ENCODE data around the gene DOCK6.

GRCh38 chr19:11299946-11300810 lies 37.9 kb upstream of the DOCK6 start:
- TF ChIP-seq RBBP5 (conservative IDR thresholded peaks at IDR 0.05) (no peak), CTCF (IDR thresholded peaks at IDR 0.05 in 2 of 3, conservative IDR thresholded peaks at IDR 0.05 in 1 of 3; ENCODE audit: control insufficient read depth in 2 of 3, extremely low read depth in 1 of 3, insufficient read depth in 1 of 3, low read depth in 3 of 3, low read length in 3 of 3) (no peak), SIN3A (IDR thresholded peaks at IDR 0.05; ENCODE audit: low read depth, low read length) (no peak), POLR2AphosphoS5 (IDR thresholded peaks at IDR 0.05; ENCODE audit: low read length) (no peak), EGR1 (IDR thresholded peaks at IDR 0.05; ENCODE audit: borderline replicate concordance in 1 of 2, low read depth in 2 of 2, low read length in 2 of 2) (no peak)
